Measurements from ENCODE around the gene PLVAP.
A peak's percentile ranks its signal among the peaks of the same experiment; 100 is the strongest.

The PLVAP gene

GRCh38 chr19:17339088-17339741, 37.9 kb downstream of the PLVAP start:
- no peak for DNase-seq (ENCODE audit: low read depth in 2 of 2)
- H3K4me3 ChIP-seq (replicated peaks in 1 of 2; ENCODE audit: low read depth in 2 of 2, low read length in 2 of 2) = no peak overlapping the region
- TF ChIP-seq CTCF (IDR thresholded peaks at IDR 0.05; ENCODE audit: low read depth, low read length) = no peak

DNA sequence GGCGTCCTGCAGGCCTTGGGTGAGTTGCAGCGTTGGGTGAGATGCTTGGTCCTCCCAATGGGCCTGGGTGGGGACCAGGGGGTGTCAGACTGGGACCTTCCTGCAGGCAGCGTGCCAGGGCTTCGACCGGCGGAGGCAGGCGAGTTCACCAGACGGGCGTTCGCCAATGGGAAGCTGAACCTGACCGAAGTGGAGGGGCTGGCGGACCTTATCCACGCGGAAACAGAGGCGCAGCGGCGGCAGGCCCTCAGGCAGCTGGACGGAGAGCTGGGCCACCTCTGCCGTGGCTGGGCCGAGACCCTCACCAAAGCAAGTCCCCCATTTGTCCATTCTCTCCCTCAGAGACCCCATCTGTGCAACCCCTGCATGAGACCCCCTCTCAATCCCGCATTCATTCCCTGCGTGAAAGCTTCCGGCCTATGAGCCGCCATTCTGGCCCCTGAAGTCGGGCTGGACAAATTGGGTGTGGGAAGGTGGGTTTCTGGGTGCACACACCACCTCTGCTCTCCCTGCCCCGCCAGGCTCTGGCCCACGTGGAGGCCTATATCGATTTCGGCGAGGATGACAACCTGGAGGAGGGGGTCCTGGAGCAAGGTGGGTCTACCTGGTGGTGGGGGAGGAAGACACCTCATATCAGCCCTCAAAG, 38.6 kb downstream of the PLVAP start:
- no peak for TF ChIP-seq CTCF (IDR thresholded peaks at IDR 0.05; ENCODE audit: low read depth, low read length)
- DNase-seq (ENCODE audit: low read depth in 2 of 2) = no peak
- peak overlapping the region; percentile 82 to 84 for H3K4me3 ChIP-seq (replicated peaks in 1 of 2; ENCODE audit: low read depth in 2 of 2, low read length in 2 of 2)

DNA sequence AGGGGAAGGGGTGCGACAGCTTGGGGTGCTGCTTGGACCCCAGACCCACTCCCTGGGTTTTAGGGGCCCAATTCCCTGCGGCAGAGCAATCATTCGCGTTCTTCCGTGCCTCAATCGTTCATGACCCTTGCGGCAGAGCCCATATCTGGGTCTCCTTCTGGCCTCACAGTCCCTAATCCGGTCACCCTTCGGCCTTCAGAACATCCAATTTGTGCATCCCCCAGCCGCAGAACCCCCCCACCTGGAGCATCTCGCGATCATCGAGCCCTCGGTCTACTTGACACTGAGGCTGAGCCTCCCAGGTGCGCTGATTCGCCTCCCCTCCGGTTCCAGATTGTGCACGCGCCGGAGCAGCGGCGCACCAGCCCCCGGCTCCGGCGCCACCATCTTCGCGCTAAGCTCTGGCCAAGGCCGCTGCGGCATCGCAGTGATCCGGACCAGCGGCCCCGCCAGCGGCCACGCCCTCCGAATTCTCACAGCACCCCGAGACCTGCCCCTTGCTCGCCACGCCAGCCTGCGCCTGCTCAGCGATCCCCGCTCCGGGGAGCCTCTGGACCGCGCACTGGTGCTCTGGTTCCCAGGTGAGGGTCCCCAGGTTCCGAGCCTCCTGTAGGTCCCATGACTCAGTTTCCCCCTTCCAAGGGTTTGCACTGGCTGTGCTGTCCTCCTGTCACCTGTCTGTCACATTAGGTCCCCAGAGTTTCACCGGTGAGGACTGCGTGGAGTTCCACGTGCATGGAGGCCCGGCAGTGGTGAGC, 39.3 kb downstream of the PLVAP start:
- DNase-seq (ENCODE audit: low read depth in 2 of 2) = peak in 1 of 2 donors; percentile 22
- TF ChIP-seq CTCF (IDR thresholded peaks at IDR 0.05; ENCODE audit: low read depth, low read length) = no peak
- H3K4me3 ChIP-seq (replicated peaks in 1 of 2; ENCODE audit: low read depth in 2 of 2, low read length in 2 of 2) = peak overlapping the region; percentile 82 to 84

DNA sequence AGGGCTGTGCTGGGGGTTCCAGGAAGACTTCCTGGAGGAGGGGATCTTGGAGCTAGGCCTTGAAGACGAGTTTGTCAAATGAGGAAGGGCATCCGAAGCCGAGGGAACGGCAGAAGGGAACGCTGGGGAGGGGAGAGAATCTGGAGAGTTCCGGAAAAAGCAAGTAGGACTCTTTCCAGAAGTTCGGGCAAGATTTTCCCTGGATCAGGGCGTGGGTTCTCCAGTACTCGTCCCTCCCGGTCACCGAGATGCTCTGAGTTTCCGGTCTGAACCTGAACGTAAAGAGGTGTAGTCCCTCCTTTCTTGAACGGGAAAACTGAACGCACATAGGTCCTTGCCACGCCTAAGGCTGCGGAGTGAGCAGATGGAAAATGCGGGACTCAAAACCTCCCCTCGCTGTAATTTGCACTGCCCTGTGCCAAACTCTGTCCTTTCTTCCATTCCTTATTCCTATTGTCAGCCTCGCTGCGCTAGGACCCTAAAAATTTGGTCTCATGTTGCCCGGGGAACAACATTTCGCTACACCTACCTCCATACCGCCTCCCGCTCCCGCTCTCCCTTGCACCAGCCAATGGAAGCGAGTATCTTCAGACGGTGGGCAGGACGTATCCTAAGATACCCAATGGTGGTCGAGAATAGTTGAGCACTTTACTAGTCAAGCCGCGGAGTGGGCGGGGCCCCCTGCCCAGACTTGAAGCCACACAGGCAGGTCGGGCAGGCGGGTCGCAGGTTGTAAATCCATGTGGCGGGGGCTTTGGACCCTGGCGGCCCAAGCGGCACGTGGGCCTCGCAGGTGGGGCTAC, 40.1 kb downstream of the PLVAP start, which contains the start of gene GTPBP3:
Gene GTPBP3 (plus strand): TSS at position 682 of the 803 bp plus-strand sequence. CDS start 59 bp downstream, at position 741.
- H3K4me3 ChIP-seq (replicated peaks in 1 of 2; ENCODE audit: low read depth in 2 of 2, low read length in 2 of 2) = peak within 1 kb of the TSS; percentile 82 to 84
- TF ChIP-seq CTCF (IDR thresholded peaks at IDR 0.05; ENCODE audit: low read depth, low read length) = no peak
- peak; percentile 99 for DNase-seq (ENCODE audit: low read depth in 2 of 2)

DNA sequence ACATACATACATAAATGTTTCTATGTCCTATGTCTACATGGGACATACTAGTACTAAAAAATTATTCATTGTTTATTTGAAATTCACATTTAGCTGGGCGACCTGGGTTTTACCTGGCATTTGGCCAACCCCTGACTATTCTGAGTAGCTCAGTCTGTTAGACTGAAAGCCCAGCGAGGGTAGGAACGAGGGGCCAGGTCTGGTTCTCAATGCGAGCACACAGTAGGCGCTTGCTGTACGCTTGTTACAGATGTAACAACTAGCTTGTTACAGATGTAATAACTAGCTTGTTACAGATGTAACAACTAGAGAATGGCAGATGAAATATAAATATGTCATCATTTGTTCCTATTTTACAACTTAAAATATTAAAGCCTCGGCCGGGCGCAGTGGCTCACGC, 41.6 kb downstream of the PLVAP start:
- H3K4me3 ChIP-seq (replicated peaks in 1 of 2; ENCODE audit: low read depth in 2 of 2, low read length in 2 of 2) = no peak overlapping the region

More for the DNA sequence above, 41.6 kb downstream of the PLVAP start:
- no peak for TF ChIP-seq CTCF (IDR thresholded peaks at IDR 0.05; ENCODE audit: low read depth, low read length)
- DNase-seq (ENCODE audit: low read depth in 2 of 2) = no peak
